Loucy (cell line): ENCODE results near the gene CDK19.

Source experiments
- H2AFZ ChIP-seq: fragments of 200-600 bp; sonication (generic); 2 replicates; pipeline ENCODE4 v1.6.0; 2016; ENCODE audit warnings: antibody characterized with exemption, mild to moderate bottlenecking, low read length, moderate library complexity
- H3F3A ChIP-seq: fragments of 200-600 bp; 2 replicates; pipeline ENCODE4 v1.6.0; 2016; ENCODE audit warnings: antibody characterized with exemption, low read depth, mild to moderate bottlenecking
- H3K27me3 ChIP-seq: fragments of 200-600 bp; sonication (generic); 2 replicates; pipeline ENCODE4 v1.6.1; 2014; ENCODE audit warnings: low read length, mild to moderate bottlenecking; ENCODE audit not compliant: insufficient read depth, poor library complexity, severe bottlenecking
- H3K36me3 ChIP-seq: fragments of 200-600 bp; sonication (generic); 2 replicates; pipeline ENCODE4 v1.6.1; 2016; ENCODE audit warnings: low read length; ENCODE audit not compliant: insufficient read depth
- H3K4me1 ChIP-seq: fragments of 200-600 bp; sonication (generic); 2 replicates; pipeline ENCODE4 v1.5.1; 2014; ENCODE audit warnings: low read length, mild to moderate bottlenecking; ENCODE audit not compliant: insufficient read depth, poor library complexity, severe bottlenecking
- H3K4me2 ChIP-seq: fragments of 200-600 bp; sonication (generic); 2 replicates; pipeline ENCODE4 v1.6.0; 2014; ENCODE audit warnings: antibody characterized with exemption, low read length, low read depth, mild to moderate bottlenecking; ENCODE audit not compliant: poor library complexity, severe bottlenecking
- H3K4me3 ChIP-seq: fragments of 200-600 bp; sonication (generic); 2 replicates; pipeline ENCODE4 v1.5.1; 2014; ENCODE audit warnings: low read length, mild to moderate bottlenecking, mixed read lengths; ENCODE audit not compliant: poor library complexity, severe bottlenecking
- H3K79me2 ChIP-seq: fragments of 200-600 bp; sonication (generic); 2 replicates; pipeline ENCODE4 v1.6.1; 2014; ENCODE audit warnings: low read length; ENCODE audit not compliant: insufficient read depth
- H3K9ac ChIP-seq: fragments of 200-600 bp; sonication (generic); 2 replicates; pipeline ENCODE4 v1.6.0; 2014; ENCODE audit warnings: mild to moderate bottlenecking, low read depth, low read length, moderate library complexity; ENCODE audit not compliant: poor library complexity, severe bottlenecking
- H3K9me2 ChIP-seq: fragments of 200-600 bp; sonication (generic); replicated peaks from 2 replicates; pipeline ENCODE4 v1.6.1; 2016; ENCODE audit warnings: low read depth, low read length, mixed read lengths
- H3K9me3 ChIP-seq: fragments of 200-600 bp; sonication (generic); 2 replicates; pipeline ENCODE4 v1.6.1; 2014; ENCODE audit warnings: mild to moderate bottlenecking, antibody characterized with exemption, low read length, low read depth; ENCODE audit not compliant: insufficient read depth
- H4K20me1 ChIP-seq: fragments of 200-600 bp; sonication (generic); 2 replicates; pipeline ENCODE4 v1.6.0; 2014; ENCODE audit warnings: antibody characterized with exemption, low read length, mild to moderate bottlenecking; ENCODE audit not compliant: insufficient read depth, poor library complexity, severe bottlenecking
- CTCF ChIP-seq: fragments of 200-600 bp; sonication (generic); conservative IDR thresholded peaks from 2 replicates; pipeline ENCODE4 v1.5.1; 2014; ENCODE audit warnings: mild to moderate bottlenecking, antibody characterized with exemption, low read length
- EZH2phosphoT487 ChIP-seq: fragments of 200-600 bp; IDR thresholded peaks from 2 replicates; pipeline ENCODE4 v1.6.1; 2018; ENCODE audit warnings: antibody characterized with exemption, mild to moderate bottlenecking, moderate library complexity, borderline replicate concordance

The CDK19 gene

GRCh38 chr6:110712238-110712637, 103.0 kb downstream of the CDK19 start:
- no peak overlapping the region for H3K9ac ChIP-seq
- no peaks in the 10 kb centered on the region for H3K9me2 ChIP-seq
- H3K4me3 ChIP-seq, result no peak overlapping the region
- H3K4me2 ChIP-seq, result no peak overlapping the region
- H4K20me1 ChIP-seq, result no peaks in the 10 kb centered on the region
- no peaks in the 10 kb centered on the region for H3K27me3 ChIP-seq
- no peaks in the 10 kb centered on the region for H3K4me1 ChIP-seq
- TF ChIP-seq CTCF (no peak), EZH2phosphoT487 (no peak)
- no peaks in the 10 kb centered on the region for H3F3A ChIP-seq
- peaks cover 30% of the 10 kb centered on the region; the same call in 1 of the 2 replicates for H3K79me2 ChIP-seq
- H2AFZ ChIP-seq, result no peak overlapping the region
- H3K36me3 ChIP-seq, result no peaks in the 10 kb centered on the region
- H3K9me3 ChIP-seq, result no peaks in the 10 kb centered on the region

- no peaks in the 10 kb centered on the region for H3K9me3 ChIP-seq
- no peaks in the 10 kb centered on the region for H4K20me1 ChIP-seq
- H3K9me2 ChIP-seq, result no peaks in the 10 kb centered on the region
- peaks cover 26% of the 10 kb centered on the region; the same call in 1 of the 2 replicates for H3K79me2 ChIP-seq
- no peak overlapping the region for H3K4me2 ChIP-seq
- H3K36me3 ChIP-seq, result no peaks in the 10 kb centered on the region; the same call in 1 of the 2 replicates
- no peaks in the 10 kb centered on the region for H3F3A ChIP-seq
- no peak for TF ChIP-seq EZH2phosphoT487
- no peak for TF ChIP-seq CTCF
- no peaks in the 10 kb centered on the region for H3K4me1 ChIP-seq
- H3K9ac ChIP-seq, result no peak overlapping the region
- H3K4me3 ChIP-seq, result no peak overlapping the region
- H2AFZ ChIP-seq, result no peak overlapping the region
- H3K27me3 ChIP-seq, result no peaks in the 10 kb centered on the region
Observed at GRCh38 chr6:110710115-110710514, 105.2 kb downstream of the CDK19 start.

GRCh38 chr6:110708295-110708950, 106.8 kb downstream of the CDK19 start:
- Histone ChIP-seq H3K36me3 (no peaks in the 10 kb centered on the region; the same call in 1 of the 2 replicates), H3K4me2 (no peak overlapping the region), H3K4me3 (no peak overlapping the region), H3K27me3 (no peaks in the 10 kb centered on the region), H3F3A (no peaks in the 10 kb centered on the region), H2AFZ (no peak overlapping the region), H3K4me1 (no peaks in the 10 kb centered on the region), H4K20me1 (no peaks in the 10 kb centered on the region), H3K79me2 (peaks cover 24% of the 10 kb centered on the region; the same call in 1 of the 2 replicates), H3K9ac (no peak overlapping the region), H3K9me3 (no peaks in the 10 kb centered on the region), H3K9me2 (no peaks in the 10 kb centered on the region)
- no peak for TF ChIP-seq EZH2phosphoT487

- Histone ChIP-seq H3K9me3 (no peaks in the 10 kb centered on the region), H2AFZ (no peak overlapping the region), H3K9me2 (no peaks in the 10 kb centered on the region), H3K36me3 (no peaks in the 10 kb centered on the region; the same call in 1 of the 2 replicates), H4K20me1 (peaks cover 3% of the 10 kb centered on the region), H3K4me1 (no peaks in the 10 kb centered on the region), H3K4me2 (no peak overlapping the region), H3K9ac (no peak overlapping the region), H3F3A (no peaks in the 10 kb centered on the region), H3K27me3 (no peaks in the 10 kb centered on the region), H3K79me2 (peaks cover 23% of the 10 kb centered on the region; the same call in 1 of the 2 replicates), H3K4me3 (no peak overlapping the region)
- TF ChIP-seq EZH2phosphoT487 (no peak), CTCF (no peak)
Observed at GRCh38 chr6:110705543-110705942, 109.7 kb downstream of the CDK19 start.
